PC-9 (cell line): ENCODE data around the gene TMOD2.

Experiments used
- CTCF ChIP-seq: fragments of 200-600 bp; sonication (generic); conservative IDR thresholded peaks from 2 replicates; pipeline ENCODE4 v1.6.1; 2017; ENCODE audit warnings: mixed run types, antibody characterized with exemption, mild to moderate bottlenecking, moderate library complexity
- EZH2 ChIP-seq: fragments of 200-600 bp; sonication (generic); IDR thresholded peaks from 2 replicates; pipeline ENCODE4 v1.8.0; 2017; ENCODE audit warnings: antibody characterized with exemption, low read depth

- TF ChIP-seq CTCF (no peak), EZH2 (no peak)
Observed at GRCh38 chr15:51702710-51703109, 48.7 kb upstream of the TMOD2 start.
